ENCODE measurements around the gene CFAP210.

The CFAP210 gene

DNA sequence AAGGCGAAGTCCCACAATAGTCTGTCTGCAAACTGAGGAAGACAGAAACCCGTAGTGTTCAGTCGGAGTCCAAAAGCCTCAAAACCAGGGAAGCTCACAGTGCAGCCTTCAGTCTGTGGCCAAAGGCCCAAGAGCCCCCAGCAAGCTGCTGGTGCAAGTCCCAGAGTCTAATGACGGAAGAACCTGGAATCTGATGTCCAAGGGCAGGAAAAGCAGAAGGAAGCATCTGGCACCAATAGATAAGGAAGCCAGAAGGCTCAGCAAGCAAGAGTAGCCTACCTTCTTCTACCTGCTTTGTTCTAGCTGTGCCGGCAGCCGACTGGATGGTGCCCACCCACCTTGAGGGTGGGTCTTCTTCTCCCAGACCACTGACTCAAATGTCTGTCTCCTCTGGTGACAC, 21.8 kb downstream of the CFAP210 start:
- Histone ChIP-seq H3K27ac (no peak overlapping the region), H3K4me3 (no peak overlapping the region)
- DNase-seq (ENCODE audit: low spot score), result no peak
- TF ChIP-seq, protein P1, sequence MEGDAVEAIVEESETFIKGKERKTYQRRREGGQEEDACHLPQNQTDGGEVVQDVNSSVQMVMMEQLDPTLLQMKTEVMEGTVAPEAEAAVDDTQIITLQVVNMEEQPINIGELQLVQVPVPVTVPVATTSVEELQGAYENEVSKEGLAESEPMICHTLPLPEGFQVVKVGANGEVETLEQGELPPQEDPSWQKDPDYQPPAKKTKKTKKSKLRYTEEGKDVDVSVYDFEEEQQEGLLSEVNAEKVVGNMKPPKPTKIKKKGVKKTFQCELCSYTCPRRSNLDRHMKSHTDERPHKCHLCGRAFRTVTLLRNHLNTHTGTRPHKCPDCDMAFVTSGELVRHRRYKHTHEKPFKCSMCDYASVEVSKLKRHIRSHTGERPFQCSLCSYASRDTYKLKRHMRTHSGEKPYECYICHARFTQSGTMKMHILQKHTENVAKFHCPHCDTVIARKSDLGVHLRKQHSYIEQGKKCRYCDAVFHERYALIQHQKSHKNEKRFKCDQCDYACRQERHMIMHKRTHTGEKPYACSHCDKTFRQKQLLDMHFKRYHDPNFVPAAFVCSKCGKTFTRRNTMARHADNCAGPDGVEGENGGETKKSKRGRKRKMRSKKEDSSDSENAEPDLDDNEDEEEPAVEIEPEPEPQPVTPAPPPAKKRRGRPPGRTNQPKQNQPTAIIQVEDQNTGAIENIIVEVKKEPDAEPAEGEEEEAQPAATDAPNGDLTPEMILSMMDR (IDR thresholded peaks at IDR 0.05), result no peak

DNA sequence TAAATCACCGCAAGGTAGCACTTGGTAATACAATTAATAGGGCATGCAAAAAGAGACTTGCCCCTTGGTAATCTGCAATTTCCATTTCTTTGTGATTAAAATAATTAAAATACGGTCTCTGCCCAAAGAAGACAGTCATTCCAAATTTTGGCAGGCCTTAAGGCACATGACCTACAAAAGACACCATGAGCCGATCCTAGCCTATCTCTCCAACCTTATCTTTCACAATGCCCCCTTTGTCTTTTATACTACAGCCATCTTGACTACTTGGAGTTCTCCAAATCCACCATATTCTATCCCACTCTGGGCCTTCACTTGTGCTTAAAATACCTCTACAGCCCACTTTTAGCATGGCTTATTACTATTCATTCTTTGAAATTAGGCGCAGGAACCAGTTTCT, 23.3 kb downstream of the CFAP210 start:
- no peak for DNase-seq (ENCODE audit: low spot score)
- no peak overlapping the region for H3K4me3 ChIP-seq
- TF ChIP-seq, protein P1 (IDR thresholded peaks at IDR 0.05), result no peak
- no peak overlapping the region for H3K27ac ChIP-seq

DNA sequence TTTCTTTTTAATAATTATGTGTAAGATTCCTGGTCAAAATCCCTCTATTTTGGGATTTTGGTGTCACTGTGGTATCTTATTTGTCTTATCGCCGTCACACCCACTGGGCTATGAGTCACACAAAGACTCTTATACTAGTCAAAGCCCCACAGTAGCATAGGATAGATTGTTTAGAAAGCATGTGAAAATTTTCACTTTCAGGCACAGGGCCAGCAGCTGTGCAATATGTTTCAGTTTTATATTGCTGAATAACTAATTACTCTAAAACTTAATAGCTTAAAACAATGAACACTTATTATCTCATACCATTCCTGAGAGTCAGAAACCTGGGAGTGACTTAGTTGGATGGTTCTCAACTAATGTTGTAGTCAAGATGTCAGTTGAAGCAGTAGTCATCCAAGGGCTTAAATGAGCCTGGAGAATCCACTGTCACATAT, 24.0 kb downstream of the CFAP210 start:
- no peak for DNase-seq (ENCODE audit: low spot score)
- Histone ChIP-seq H3K4me3 (no peak overlapping the region), H3K27ac (no peak overlapping the region)
- TF ChIP-seq, protein P1 (IDR thresholded peaks at IDR 0.05), result no peak

DNA sequence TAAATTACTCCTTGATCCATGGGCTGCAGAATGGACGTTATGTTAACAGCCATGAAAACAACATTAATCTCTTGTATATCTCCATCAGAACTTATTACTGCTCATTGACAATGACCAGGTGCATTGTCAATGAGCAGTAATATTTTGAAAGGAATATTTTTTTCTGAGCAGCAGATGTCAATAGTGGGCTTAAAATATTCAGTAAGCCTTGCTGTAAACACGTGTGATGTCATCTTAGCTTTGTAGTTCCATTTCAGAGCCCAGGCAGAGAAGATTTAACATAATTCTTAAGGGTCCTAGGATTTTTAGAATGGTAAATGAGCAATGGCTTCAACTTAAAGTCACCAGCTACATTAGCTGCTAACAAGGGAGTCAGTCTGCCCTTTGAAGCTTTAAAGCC, 26.6 kb downstream of the CFAP210 start:
- DNase-seq (ENCODE audit: low spot score), result no peak
- H3K27ac ChIP-seq, result no peak overlapping the region
- TF ChIP-seq, protein P1 (IDR thresholded peaks at IDR 0.05), result no peak
- H3K4me3 ChIP-seq, result no peak overlapping the region

DNA sequence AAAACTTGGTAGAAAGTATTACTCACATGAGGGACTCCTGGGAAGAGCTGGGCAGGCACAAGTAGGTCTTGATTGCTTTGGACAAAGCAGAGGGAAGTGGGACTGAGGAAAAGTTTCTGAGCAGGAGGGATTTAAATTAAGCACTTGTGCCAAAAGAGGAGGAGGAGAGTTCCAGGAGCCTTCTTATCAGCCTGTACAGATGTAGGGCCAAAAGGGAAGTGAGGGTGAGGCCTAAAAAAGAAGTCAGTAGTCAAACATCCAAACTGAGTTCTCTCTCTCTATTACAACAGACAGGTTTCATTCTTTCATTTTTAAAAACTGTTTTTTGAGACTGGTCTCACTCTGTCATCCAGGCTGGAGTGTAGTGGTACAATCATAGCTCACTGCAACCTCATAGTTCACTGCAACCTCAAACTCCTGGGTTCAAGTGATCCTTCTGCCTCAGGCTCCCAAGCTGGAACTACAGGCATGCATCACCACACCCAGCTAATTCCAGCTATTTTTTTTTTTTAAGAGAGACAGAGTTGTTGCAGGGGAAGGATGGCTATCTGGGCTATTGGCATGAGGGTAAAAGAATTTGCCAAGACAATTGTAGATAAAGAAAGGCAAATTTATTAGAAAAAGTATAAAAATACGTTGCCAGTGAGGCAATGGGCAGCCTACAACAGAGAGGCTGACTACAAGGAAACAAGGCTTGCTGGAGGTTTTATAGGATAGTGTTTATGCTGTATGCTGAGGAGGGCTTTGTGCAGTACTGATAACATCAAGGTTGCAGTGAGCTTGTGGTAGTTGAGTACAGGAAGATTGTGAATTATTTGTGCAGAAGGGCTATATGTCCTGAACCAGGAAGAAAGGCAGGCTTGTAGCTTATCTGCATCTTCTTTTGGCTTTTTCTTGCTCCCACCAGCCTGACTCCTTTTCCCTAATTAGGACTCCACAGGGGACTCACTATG, 29.0 kb downstream of the CFAP210 start:
- TF ChIP-seq, protein P1 (IDR thresholded peaks at IDR 0.05), result no peak
- no peak for DNase-seq (ENCODE audit: low spot score)
- Histone ChIP-seq H3K27ac (no peak overlapping the region), H3K4me3 (no peak overlapping the region)

DNA sequence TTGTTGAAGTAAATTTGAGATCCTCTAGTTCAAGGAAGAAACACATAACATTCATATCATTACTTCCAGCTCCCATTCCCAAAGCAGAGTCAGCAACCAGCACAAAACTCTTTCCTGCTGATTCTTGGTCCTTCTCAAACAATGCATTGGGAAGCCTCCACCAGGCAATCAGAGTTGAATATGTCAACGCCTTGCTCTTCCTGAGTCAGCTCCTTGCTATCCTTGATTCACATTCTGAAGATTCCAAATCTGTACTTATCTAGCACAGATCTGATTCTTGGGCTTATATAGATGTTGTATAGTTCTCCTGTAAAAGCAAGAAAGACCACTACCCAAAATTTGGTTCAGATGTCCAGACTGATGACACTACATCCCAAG, 29.6 kb downstream of the CFAP210 start:
- TF ChIP-seq, protein P1 (IDR thresholded peaks at IDR 0.05), result no peak
- no peak overlapping the region for H3K27ac ChIP-seq
- no peak overlapping the region for H3K4me3 ChIP-seq
- DNase-seq (ENCODE audit: low spot score), result no peak

DNA sequence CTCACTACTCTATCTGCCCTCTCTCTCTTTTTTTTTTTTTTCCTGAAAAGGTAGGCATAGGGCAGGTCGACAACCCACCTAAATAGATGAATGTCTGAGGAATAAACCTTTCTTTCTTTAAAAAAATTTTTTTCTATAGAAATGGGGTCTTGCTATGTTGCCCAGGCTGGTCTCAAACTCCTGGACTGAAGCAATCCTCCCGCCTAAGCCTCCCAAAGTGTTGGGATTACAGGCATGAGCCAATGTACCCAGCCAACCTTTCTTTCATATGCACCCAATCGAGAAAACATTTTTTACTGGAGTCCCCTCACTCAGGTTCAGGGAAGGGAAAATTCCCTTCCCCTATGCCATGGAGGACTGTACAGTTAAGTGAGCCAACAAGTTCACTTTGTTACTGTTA, 31.0 kb downstream of the CFAP210 start:
- DNase-seq (ENCODE audit: low spot score), result no peak
- no peak overlapping the region for H3K4me3 ChIP-seq
- H3K27ac ChIP-seq, result no peak overlapping the region
- TF ChIP-seq, protein P1 (IDR thresholded peaks at IDR 0.05), result no peak
